H9 (cell line): Measurements from ENCODE around the gene DCAF8. TPM values are rescaled to one million over a fixed set of nuclear protein-coding genes. Genes with fewer than 3 reads are reported as not detected.
A peak's percentile ranks its signal among the peaks of the same experiment; 100 is the strongest.

ENCODE experiments used
- DNase-seq: peaks from one replicate; pipeline ENCODE4 v3.0.0-alpha.2; 2017
- H2AFZ ChIP-seq: one replicate; pipeline ENCODE4 v1.6.1; 2013; ENCODE audit warnings: mild to moderate bottlenecking, low read length, control low read depth, moderate library complexity
- H2AK5ac ChIP-seq: 2 replicates; pipeline ENCODE4 v1.6.1; 2013; ENCODE audit warnings: low read length, control low read depth, mixed read lengths; ENCODE audit not compliant: insufficient read length
- H2BK120ac ChIP-seq: one replicate; pipeline ENCODE4 v1.6.1; 2013; ENCODE audit warnings: low read depth, mild to moderate bottlenecking, low read length, control low read depth, inconsistent platforms; ENCODE audit not compliant: poor library complexity, severe bottlenecking
- H2BK12ac ChIP-seq: 2 replicates; pipeline ENCODE4 v1.6.1; 2013; ENCODE audit warnings: low read length, control low read depth, mixed read lengths, low read depth; ENCODE audit not compliant: insufficient read length
- H2BK15ac ChIP-seq: 2 replicates; pipeline ENCODE4 v1.6.1; 2013; ENCODE audit warnings: low read depth, low read length, control low read depth
- H2BK20ac ChIP-seq: one replicate; pipeline ENCODE4 v1.6.1; 2013; ENCODE audit warnings: low read depth, mild to moderate bottlenecking, low read length, control low read depth, inconsistent platforms; ENCODE audit not compliant: poor library complexity, severe bottlenecking
- H2BK5ac ChIP-seq: 2 replicates; pipeline ENCODE4 v1.6.1; 2013; ENCODE audit warnings: low read length, control low read depth, mixed read lengths; ENCODE audit not compliant: insufficient read length
- H3K14ac ChIP-seq: 2 replicates; pipeline ENCODE4 v1.6.1; 2013; ENCODE audit warnings: low read length, control low read depth; ENCODE audit not compliant: insufficient read depth
- H3K18ac ChIP-seq: 2 replicates; pipeline ENCODE4 v1.6.1; 2013; ENCODE audit warnings: low read depth, mild to moderate bottlenecking, mixed read lengths, low read length, control low read depth; ENCODE audit not compliant: insufficient read length
- H3K23ac ChIP-seq: 2 replicates; pipeline ENCODE4 v1.6.1; 2013; ENCODE audit warnings: low read length, control low read depth, mixed read lengths, low read depth; ENCODE audit not compliant: insufficient read length
- H3K23me2 ChIP-seq: 2 replicates; pipeline ENCODE4 v1.6.1; 2013; ENCODE audit warnings: low read depth, mild to moderate bottlenecking, mixed read lengths, low read length, control low read depth; ENCODE audit not compliant: insufficient read length, poor library complexity, severe bottlenecking
- H3K27ac ChIP-seq: 2 replicates; pipeline ENCODE4 v1.5.1; 2013; ENCODE audit warnings: low read length, control low read depth, mixed read lengths, low read depth; ENCODE audit not compliant: insufficient read length
- H3K27me3 ChIP-seq: 2 replicates; pipeline ENCODE4 v1.6.1; 2013; ENCODE audit warnings: low read length, control low read depth, inconsistent platforms; ENCODE audit not compliant: insufficient read depth
- H3K4ac ChIP-seq: 2 replicates; pipeline ENCODE4 v1.6.1; 2013; ENCODE audit warnings: low read depth, mild to moderate bottlenecking, control low read depth, inconsistent platforms, low read length, moderate library complexity
- H3K4me1 ChIP-seq: 2 replicates; pipeline ENCODE4 v1.6.1; 2013; ENCODE audit warnings: low read length, control low read depth, inconsistent platforms; ENCODE audit not compliant: insufficient read depth
- H3K4me2 ChIP-seq: 2 replicates; pipeline ENCODE4 v1.6.1; 2013; ENCODE audit warnings: low read length, control low read depth, mixed read lengths; ENCODE audit not compliant: insufficient read length, insufficient read depth
- H3K56ac ChIP-seq: 2 replicates; pipeline ENCODE4 v1.6.1; 2013; ENCODE audit warnings: low read depth, mild to moderate bottlenecking, mixed read lengths, low read length, control low read depth; ENCODE audit not compliant: insufficient read length
- H3K79me1 ChIP-seq: 2 replicates; pipeline ENCODE4 v1.6.1; 2013; ENCODE audit warnings: low read depth, mild to moderate bottlenecking, moderate library complexity, low read length, control low read depth, inconsistent platforms; ENCODE audit not compliant: insufficient read depth, poor library complexity, severe bottlenecking
- H3K79me2 ChIP-seq: 2 replicates; pipeline ENCODE4 v1.6.1; 2013; ENCODE audit warnings: low read length, control low read depth, inconsistent platforms; ENCODE audit not compliant: insufficient read depth
- H3K9ac ChIP-seq: 2 replicates; pipeline ENCODE4 v1.6.1; 2013; ENCODE audit warnings: low read length, control low read depth, mixed read lengths; ENCODE audit not compliant: insufficient read length; ENCODE audit errors: extremely low read depth
- H3K9me3 ChIP-seq: one replicate; pipeline ENCODE4 v1.6.1; 2013; ENCODE audit warnings: low read depth, low read length, inconsistent platforms; ENCODE audit not compliant: control insufficient read depth
- H3T11ph ChIP-seq: one replicate; pipeline ENCODE4 v1.6.1; 2013; ENCODE audit warnings: mild to moderate bottlenecking, low read length, control low read depth, inconsistent platforms
- H4K20me1 ChIP-seq: one replicate; pipeline ENCODE4 v1.6.1; 2013; ENCODE audit not compliant: control insufficient read depth, insufficient read length, insufficient read depth
- H4K5ac ChIP-seq: 2 replicates; pipeline ENCODE4 v1.6.1; 2013; ENCODE audit warnings: low read depth, mild to moderate bottlenecking, mixed read lengths, low read length, control low read depth; ENCODE audit not compliant: insufficient read length
- H4K8ac ChIP-seq: replicated peaks from 2 replicates; pipeline ENCODE4 v1.6.1; 2013; ENCODE audit warnings: low read length, control low read depth, mixed read lengths, low read depth; ENCODE audit not compliant: insufficient read length
- H4K91ac ChIP-seq: 2 replicates; pipeline ENCODE4 v1.6.1; 2013; ENCODE audit warnings: low read depth, mild to moderate bottlenecking, moderate library complexity, mixed read lengths, low read length, control low read depth; ENCODE audit not compliant: insufficient read length
- H3K27ac Mint-ChIP-seq, 3 experiments: 2 replicates in 2 of 3; 3 replicates in 1 of 3; pipeline ENCODE4 v1.8.0; 2020 to 2021; ENCODE audit warnings: mixed read lengths in 3 of 3, mild to moderate bottlenecking in 1 of 3, moderate library complexity in 1 of 3
- H3K27me3 Mint-ChIP-seq: 2 replicates; pipeline ENCODE4 v1.8.0; 2021; ENCODE audit warnings: low read depth, mild to moderate bottlenecking, moderate library complexity, mixed read lengths
- H3K36me3 Mint-ChIP-seq, 3 experiments: 2 replicates in 2 of 3; 3 replicates in 1 of 3; pipeline ENCODE4 v1.8.0; 2020 to 2021; ENCODE audit warnings: low read depth in 3 of 3, mixed read lengths in 3 of 3; ENCODE audit not compliant: insufficient read depth in 1 of 3
- H3K4me1 Mint-ChIP-seq, 2 experiments: 2 replicates each; pipeline ENCODE4 v1.8.0; 2020; ENCODE audit warnings: mixed read lengths in 2 of 2
- H3K4me3 Mint-ChIP-seq, 2 experiments: 2 replicates in 1 of 2; 3 replicates in 1 of 2; pipeline ENCODE4 v1.8.0; 2020 to 2021; ENCODE audit warnings: mild to moderate bottlenecking in 2 of 2, mixed read lengths in 2 of 2, moderate library complexity in 1 of 2
- H3K9me3 Mint-ChIP-seq, 2 experiments: 2 replicates in 1 of 2; 3 replicates in 1 of 2; pipeline ENCODE4 v1.8.0; 2020; ENCODE audit warnings: mild to moderate bottlenecking in 2 of 2, mixed read lengths in 2 of 2, moderate library complexity in 1 of 2
- CTCF ChIP-seq: fragments of 200-600 bp; sonication (generic); conservative IDR thresholded peaks from 3 replicates; pipeline ENCODE4 v1.8.0; 2021; ENCODE audit warnings: antibody characterized with exemption, mild to moderate bottlenecking
- WGBS: extraction: QIAGEN DNeasy Blood & Tissue Kit; methylation state at CpG from one replicate; pipeline ENCODE4 v1.1.7; 2013; ENCODE audit warnings: missing lambda C conversion rate, low lambda C conversion rate, mixed read lengths; ENCODE audit not compliant: insufficient read length; ENCODE audit errors: extremely low coverage; 5-methylcytosine and 5-hydroxymethylcytosine counted together
- total RNA-seq: library from RNA; stranded (reverse); gene quantifications from 2 replicates; pipeline ENCODE4 v1.2.1, GENCODE V29; 2021

The DCAF8 gene
- total RNA-seq, 1 experiment from 2014 or later, result 106 TPM

- Histone ChIP-seq H2BK12ac (no peak overlapping the region), H4K20me1 (no peaks in the 10 kb centered on the region), H3K27ac (no peak overlapping the region), H3K4ac (no peak overlapping the region), H3K56ac (no peak overlapping the region), H2AFZ (no peak overlapping the region), H2BK15ac (no peak overlapping the region), H3K23me2 (peaks cover under 1% of the 10 kb centered on the region), H2BK20ac (no peak overlapping the region), H2BK5ac (no peak overlapping the region), H2BK120ac (no peak overlapping the region), H4K5ac (no peak overlapping the region), H3T11ph (no peak overlapping the region), H3K79me1 (peaks cover 2% of the 10 kb centered on the region), H3K9me3 (no peaks in the 10 kb centered on the region), H3K14ac (no peak overlapping the region), H3K23ac (no peak overlapping the region), H3K79me2 (peaks cover 6% of the 10 kb centered on the region), H4K8ac (no peak overlapping the region), H3K4me2 (no peak overlapping the region), H3K9ac (no peak overlapping the region), H2AK5ac (no peak overlapping the region), H3K18ac (no peak overlapping the region), H3K27me3 (no peaks in the 10 kb centered on the region), H3K4me1 (0 out of 2 replicates have a peak, but pooled peaks cover 2% of the 10 kb centered on the region), H4K91ac (no peak overlapping the region)
- Mint-ChIP-seq H3K4me1 (peaks cover 23 to 28% of the 10 kb centered on the region in 2 experiments), H3K9me3 (no peaks in the 10 kb centered on the region), H3K27ac (peak overlapping the region; percentile 51 to 86 (median 61); a peak in 5 of 7 replicates), H3K27me3 (no peaks in the 10 kb centered on the region), H3K4me3 (peak overlapping the region in 1 of 2 experiments; percentile 57; a peak in 2 of 5 replicates), H3K36me3 (peaks cover 9 to 36% (median 23%) of the 10 kb centered on the region in 3 experiments)
- no peak for TF ChIP-seq CTCF
- no CpG with 5 or more reads among the region's 6 CpGs for WGBS
- DNase-seq, result no peak
Observed at GRCh38 chr1:160257411-160258015, 4.8 kb downstream of the DCAF8 start.
